Fibroblast of skin of right quadriceps (primary cell): Measurements from ENCODE around the gene HS3ST6.
"Not testable (repeated sequence)": the region's sequence is repeated elsewhere in the genome, so short reads cannot be mapped to it uniquely, and the experiment has no call there.

Experiments
- DNase-seq: peaks from one replicate; pipeline ENCODE4 v3.0.0-alpha.2; 2013

Gene HS3ST6

DNA sequence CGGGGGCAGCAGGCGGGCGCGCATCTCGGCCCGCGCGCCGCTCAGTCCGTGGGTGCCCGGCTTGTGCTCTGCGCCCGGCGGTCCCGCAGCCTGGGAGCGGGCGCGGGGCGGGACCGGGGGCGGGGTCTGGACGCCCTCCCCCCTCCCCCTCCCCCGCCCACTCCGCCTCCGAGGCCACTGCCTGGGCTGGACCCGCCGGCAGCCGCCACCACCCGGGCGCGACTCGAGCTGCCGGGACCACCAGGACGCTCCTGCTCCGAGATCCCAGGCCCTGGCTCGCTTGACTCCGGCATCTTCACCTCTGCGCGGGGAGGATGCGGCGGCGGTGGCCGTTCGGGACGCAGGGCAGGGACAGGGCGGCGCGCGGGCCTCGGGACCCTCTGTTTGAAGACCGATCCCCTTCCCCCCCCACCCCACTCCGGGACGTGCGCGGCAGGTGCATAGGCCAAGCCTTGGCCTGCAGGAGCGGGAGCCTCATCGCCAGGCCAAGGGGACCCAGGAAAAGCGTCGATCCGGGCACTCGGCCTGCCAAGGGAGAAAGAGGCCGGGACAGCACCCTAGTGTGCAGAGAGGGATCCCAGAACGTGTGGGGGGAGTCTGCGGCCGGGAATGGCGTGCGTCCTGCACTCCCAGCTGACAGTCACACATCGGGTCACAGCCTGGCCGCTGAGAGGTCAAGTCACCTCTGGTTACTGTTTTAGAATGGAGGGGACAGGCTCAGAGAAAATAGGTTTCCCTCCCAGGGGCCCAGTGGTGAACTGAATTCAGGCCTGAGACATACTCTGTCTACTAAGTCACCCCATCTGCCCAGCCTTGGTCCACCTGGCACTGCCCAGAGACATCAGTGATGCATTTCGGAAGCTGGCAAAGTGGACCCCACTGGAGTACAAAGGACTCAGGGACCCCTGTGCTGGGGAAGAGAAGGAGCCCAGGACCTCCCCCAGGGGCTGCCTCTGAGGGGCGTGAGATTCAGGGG is at the start of gene HS3ST6:
HS3ST6 (minus strand) TSS at position 65 of the 976 bp plus-strand sequence. CDS start 92 bp downstream, outside the sequence.
- no peak for DNase-seq

GRCh38 chr16:1966460-1966859 is 48.2 kb upstream of the HS3ST6 start, which contains the start of gene RNF151:
RNF151 (plus strand) TSS chr16:1966856; CDS start chr16:1966882, 26 bp downstream.
- DNase-seq: no peak

GRCh38 chr16:1965396-1966001 is 47.3 kb upstream of the HS3ST6 start:
- no peak for DNase-seq

- DNase-seq: peak; percentile 99
These were observed 46.5 kb upstream of the HS3ST6 start, which contains the start of gene RPS2 for GRCh38 chr16:1964506-1965395. RPS2 (minus strand) TSS chr16:1964826; CDS start chr16:1964625, 201 bp downstream.

DNA sequence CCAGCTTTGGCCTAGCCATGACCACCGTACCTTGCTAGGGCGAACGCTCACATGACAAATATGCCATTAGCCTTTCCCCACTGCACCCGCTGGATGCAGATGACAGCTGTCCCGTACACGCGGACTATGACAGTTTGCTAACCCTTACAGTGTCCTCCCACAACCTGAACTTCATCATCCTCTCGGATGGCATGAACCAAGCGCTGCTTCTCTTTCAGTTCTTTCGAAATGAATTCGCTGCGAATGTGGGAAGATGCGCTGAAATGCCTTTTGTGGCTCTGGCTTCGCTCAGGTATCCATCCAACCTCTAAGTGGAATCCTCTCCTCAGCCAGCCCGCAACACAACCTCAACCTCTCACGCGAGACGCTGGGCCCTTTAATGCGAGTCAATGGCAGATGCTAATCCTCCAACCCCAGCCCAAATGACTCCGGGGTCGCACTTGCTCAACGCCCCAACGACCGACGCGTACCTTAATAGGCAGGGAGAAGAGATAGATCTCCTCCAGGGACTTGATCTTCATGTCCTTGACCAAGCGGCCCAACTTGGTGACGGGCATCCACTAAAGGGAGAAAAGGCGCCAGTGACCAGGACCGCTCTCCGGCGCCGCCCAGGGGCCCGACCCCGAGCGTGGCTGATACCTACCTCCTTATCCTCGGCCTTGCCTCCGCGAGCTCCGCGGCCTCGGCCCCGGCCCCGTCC is 45.7 kb upstream of the HS3ST6 start:
- DNase-seq: no peak

DNA sequence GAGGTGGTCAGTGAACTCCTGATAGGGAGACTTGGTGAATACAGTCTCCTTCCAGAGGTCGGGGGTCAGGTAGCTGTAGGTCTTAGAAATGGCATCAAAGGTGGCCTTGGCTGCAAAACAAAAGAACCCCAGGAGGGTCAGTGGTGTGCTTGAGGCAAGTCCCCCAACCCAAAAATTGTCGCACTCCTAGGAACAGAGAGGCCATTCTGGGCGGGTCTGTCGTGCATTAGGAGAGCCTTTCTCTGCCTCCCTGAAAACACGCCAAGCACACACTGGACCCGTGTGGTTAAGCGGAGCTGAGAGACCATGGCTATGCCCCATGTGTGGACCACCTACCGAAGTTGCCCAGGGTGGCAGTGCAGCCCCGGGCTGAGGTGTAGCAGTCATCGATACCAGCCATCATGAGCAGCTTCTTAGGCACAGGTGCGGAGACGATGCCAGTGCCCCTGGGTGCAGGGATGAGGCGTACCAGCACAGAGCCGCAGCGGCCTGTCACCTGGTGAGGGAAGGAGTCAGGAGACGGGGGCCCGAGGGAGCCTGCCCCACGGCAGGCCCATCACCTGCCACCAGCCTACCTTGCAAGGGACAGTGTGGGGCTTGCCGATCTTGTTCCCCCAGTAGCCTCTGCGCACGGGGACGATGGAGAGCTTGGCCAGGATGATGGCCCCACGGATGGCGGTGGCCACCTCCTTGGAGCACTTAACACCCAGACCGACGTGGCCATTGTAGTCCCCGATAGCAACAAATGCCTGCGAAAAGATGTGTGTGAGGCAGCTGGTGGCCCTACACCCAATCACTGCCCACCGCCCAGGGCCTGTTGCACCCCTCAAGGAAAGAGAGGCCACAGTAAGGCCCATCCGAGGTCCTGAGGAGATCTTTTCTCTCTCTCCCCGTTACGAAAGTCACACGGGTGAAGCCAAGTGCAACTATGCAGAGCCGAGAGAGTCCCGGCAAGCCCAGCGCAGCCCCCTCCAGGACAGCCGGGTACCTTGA is 44.2 kb upstream of the HS3ST6 start:
- not testable (repeated sequence) for DNase-seq

DNA sequence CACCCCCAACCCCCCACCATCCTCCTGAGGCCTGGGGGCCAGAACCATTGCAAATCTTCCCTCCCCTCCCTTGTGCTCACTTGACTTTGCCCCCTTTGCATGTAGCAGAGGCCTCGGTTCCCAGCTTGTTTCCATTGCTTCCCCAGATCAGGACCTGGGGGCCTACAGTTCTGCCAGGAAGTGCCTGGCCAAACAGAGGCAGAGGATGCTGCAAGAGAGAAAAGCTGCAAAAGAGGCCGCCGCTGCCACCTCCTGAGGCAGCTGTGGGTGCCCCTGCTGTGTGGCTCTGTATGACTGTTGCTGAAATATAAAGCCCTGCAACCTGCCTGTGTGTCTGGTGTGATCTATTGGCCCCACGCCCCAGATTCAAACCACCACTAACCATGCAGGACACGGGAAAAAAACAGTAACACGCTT is 43.4 kb upstream of the HS3ST6 start:
- no peak for DNase-seq

- DNase-seq: peak; percentile 51
These were observed 42.7 kb upstream of the HS3ST6 start for GRCh38 chr16:1960665-1961630.

DNA sequence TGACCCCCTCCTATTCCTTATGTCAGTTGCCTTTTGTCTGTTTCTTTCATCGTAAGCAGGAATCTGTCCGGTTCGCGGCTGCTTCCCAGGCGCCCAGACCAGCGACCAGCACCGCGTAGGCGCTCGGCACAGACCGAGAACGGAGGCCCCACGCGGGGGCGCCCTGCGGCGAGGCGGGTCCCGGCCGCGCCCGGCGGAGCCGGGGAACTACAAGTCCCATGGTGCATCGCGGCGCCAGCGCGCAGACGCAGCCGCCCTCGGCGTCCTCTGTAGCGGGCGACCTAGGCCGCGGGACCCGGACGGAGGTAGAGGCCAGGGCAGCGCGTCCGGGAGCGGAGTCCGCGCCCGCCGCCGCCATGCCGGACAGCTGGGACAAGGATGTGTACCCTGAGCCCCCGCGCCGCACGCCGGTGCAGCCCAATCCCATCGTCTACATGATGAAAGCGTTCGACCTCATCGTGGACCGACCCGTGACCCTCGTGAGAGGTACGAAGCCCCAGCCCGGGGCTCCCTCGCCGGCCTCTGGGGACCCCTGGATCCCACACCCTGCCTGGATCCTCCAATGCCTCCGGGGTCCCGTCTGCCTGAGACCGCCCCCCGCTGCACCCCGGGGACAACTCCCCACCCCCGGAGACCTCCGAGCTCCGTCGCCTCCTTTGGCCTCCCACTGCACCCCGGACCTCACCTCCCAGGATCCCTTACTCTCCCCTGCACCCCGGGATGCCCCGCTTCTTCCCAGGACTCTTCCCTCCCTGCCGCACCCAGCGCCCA is 41.2 kb upstream of the HS3ST6 start, which contains the start of gene NDUFB10:
NDUFB10 (plus strand) TSS at position 270 of the 771 bp plus-strand sequence; CDS start at position 357, 87 bp downstream.
- peak; percentile 87 for DNase-seq

DNA sequence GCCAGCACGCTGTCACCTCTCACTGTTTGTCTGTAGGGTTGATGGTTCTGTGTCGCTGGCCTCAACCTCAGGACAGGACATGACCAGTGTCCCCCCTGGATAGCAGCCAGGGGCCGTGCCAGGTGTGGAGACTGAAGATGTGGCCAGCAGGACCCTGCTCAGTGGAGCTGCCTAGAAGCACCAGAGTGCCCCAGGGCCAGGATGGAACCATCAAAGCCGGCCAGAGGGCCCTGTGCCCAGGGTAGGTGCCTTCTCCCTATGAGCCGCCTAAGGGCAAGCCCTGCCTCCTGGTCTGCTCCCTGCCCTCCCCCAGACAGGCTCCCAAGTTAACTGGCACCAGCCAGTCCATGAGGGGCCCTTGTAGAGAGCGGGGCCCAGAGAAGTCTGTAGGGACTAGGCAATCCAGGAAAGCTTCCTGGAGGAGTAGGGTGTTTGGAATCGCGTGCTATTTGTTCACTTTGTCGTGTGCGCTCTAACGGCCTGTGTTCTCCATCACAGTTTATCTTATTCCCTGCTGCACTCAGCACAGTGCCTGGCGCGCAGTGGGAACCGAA is 40.6 kb upstream of the HS3ST6 start:
- DNase-seq: no peak

DNA sequence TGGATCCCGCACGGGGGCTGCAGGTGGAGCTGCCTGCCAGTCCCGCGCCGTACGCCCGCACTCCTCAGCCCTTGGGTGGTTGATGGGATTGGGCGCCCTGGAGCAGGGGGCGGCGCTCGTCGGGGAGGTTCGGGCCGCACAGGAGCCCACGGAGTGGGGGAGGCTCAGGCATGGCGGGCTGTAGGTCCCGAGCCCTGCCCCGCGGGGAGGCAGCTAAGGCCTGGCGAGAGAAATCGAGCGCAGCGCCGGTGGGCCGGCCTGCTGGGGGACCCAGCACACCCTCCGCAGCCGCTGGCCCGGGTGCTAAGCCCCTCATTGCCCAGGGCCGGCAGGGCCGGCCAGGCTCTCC is 39.9 kb upstream of the HS3ST6 start:
- DNase-seq: not testable (repeated sequence)

DNA sequence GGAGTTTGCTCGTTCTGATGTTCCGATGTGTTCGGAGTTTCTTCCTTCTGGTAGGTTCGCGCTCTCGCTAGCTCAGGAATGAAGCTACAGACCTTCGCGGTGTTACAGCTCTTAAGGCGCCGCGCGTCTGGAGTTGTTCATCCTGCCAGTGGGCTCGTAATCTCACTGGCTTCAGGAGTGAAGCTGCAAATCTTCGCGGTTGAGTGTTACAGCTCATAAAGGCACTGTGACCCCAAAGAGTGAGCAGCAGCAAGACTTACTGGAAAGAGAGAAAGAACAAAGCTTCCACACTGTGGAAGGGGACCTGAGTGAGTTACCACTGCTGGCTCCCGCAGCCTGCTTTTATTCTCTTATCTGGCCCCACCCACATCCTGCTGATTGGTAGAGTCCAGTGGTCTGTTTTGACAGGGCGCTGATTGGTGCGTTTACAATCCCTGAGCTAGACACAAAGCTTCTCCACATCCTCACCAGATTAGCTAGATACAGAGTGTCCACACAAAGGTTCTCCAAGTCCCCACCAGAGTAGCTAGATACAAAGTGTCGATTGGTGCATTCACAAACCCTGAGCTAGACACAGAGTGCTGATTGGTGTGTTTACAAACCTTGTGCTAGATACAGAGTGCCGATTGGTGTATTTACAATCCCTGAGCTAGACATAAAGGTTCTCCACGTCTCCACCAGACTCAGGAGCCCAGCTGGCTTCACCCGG is 39.4 kb upstream of the HS3ST6 start:
- DNase-seq: not testable (repeated sequence)

DNA sequence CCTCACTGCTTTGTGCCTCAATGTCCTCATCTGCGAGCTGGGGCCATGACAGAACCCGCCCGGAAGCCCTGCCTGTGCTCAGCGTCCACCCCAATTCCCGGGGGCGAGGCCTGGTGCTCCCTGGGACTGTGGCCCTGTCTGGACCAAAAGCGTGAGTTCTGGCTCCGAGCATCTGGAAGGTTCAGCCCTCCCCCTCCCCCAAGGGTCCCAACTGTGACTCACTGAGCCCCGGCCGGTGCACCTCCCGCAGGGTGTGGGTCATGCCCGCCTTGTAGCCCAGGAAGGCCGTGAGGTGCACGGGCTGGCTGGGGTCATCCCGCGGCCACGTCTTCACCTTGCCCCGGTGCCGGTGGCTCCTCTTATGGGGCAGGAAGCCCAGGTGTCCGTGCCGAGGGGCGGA is 35.5 kb upstream of the HS3ST6 start:
- no peak for DNase-seq

GRCh38 chr16:1950559-1950958 is 32.3 kb upstream of the HS3ST6 start:
- no peak for DNase-seq

DNA sequence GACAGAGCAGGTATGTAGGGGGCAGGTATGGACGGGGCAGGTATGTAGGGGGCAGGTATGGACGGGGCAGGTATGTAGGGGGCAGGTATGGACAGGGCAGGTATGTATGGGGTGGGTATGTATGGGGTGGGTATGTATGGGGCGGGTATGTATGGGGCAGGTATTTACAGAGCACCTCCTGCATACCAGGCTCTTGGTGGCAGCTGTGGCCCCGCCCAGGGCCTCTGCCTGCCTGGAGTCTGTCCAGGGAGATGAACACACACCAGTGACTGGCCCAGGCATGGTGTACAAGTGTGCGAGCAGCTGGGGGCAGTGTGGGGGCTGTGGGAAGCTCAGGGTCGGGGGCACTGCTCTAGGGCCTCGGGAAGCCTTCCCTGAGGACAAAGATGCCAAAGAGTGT is 31.8 kb upstream of the HS3ST6 start:
- no peak for DNase-seq

GRCh38 chr16:1949507-1949906 is 31.3 kb upstream of the HS3ST6 start:
- DNase-seq: no peak

DNA sequence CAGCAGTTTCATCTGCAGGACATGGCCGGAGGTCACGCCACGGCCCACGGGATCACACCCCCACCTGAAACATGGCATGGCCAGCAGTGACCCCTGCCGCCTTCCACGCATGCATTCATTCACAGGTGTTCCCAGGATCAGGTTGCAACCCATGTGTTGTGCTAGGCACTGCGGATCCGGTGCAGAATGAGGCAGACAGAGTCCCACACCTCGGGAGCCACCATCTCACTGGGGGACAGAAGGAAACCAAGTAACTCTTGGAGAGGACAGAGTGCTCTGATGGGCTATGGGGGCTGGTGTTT is 29.1 kb upstream of the HS3ST6 start:
- no peak for DNase-seq
